K562 (cell line): ENCODE measurements around the gene PSMC3IP. TPM values are rescaled to one million over a fixed set of nuclear protein-coding genes. Genes with fewer than 3 reads are reported as not detected.

Experiments
- KDM1A ChIP-seq, 2 experiments: fragments of 450-650 bp; IDR thresholded peaks; 2 replicates each; pipeline ENCODE4 v1.6.1; 2016; ENCODE audit warnings: mild to moderate bottlenecking in 2 of 2
- MAFK ChIP-seq: IDR thresholded peaks from 2 replicates; pipeline ENCODE4 v1.6.1; 2011; ENCODE audit warnings: low read length, improper control_type of control experiment
- MAZ ChIP-seq, 2 experiments: fragments of 450-650 bp in 1 of 2; sonication (generic) in 1 of 2; formaldehyde crosslinking; IDR thresholded peaks in 1 of 2; conservative IDR thresholded peaks in 1 of 2; 2 replicates each; pipeline versions ENCODE4 v1.4.0 to v1.5.0; 2020; ENCODE audit warnings: mild to moderate bottlenecking in 1 of 2, missing genetic modification reagents in 1 of 2
- ZNF316 ChIP-seq: fragments of 450-650 bp; IDR thresholded peaks from 2 replicates; pipeline ENCODE4 v1.6.1; 2016
- ZNF436 ChIP-seq: fragments of 250-450, 450-650 bp; sonication (Bioruptor Pico); formaldehyde crosslinking; IDR thresholded peaks from 2 replicates; pipeline ENCODE4 v1.7.0; 2020; ENCODE audit warnings: mild to moderate bottlenecking
- polyA plus RNA-seq, 8 experiments: library from polyadenylated mRNA; depleted of rRNA in 4 of 8; stranded (reverse) in 5 of 8; unstranded in 3 of 8; fragments of >200 nt; fragmentation: Nextera tagmentation in 2 of 8; fragmentation: Illumina TruSeq in 1 of 8; extraction: Ambion mirVana in 2 of 8; extraction: Trizol in 1 of 8; gene quantifications; 2 replicates each; pipeline versions ENCODE4 v1.2.1 to v1.2.3, GENCODE V29; 2011 to 2014; ENCODE audit warnings: inconsistent platforms in 1 of 8, missing spikeins in 1 of 8
- total RNA-seq, 7 experiments: library from RNA; depleted of rRNA in 6 of 7; stranded (reverse); fragments of >200 nt in 6 of 7; fragmentation: Illumina TruSeq in 2 of 7; extraction: Trizol in 2 of 7; gene quantifications; 2 replicates each; pipeline versions ENCODE4 v1.2.1 to v1.2.3, GENCODE V29; 2011 to 2021; ENCODE audit warnings: low replicate concordance in 1 of 7
- TF ChIP-seq, protein P1 (sequence below), 2 experiments: fragments of 450-650 bp in 1 of 2; IDR thresholded peaks; 2 replicates each; pipeline ENCODE4 v1.6.1; 2011 to 2017; ENCODE audit warnings: low read depth in 2 of 2, antibody characterized with exemption in 1 of 2, borderline replicate concordance in 1 of 2, low read length in 1 of 2, mild to moderate bottlenecking in 1 of 2, mixed read lengths in 1 of 2; ENCODE audit not compliant: control insufficient read depth in 1 of 2
- TF ChIP-seq, protein P2 (sequence below): sonication (generic); formaldehyde crosslinking; IDR thresholded peaks from 2 replicates; pipeline ENCODE4 v1.8.1; 2023; ENCODE audit warnings: mild to moderate bottlenecking, missing genetic modification reagents
- TF ChIP-seq, protein P3 (sequence below): fragments of 150-350 bp; IDR thresholded peaks from 2 replicates; pipeline ENCODE4 v1.6.1; 2014; ENCODE audit warnings: low read depth, mild to moderate bottlenecking, low read length, borderline replicate concordance
- TF ChIP-seq, protein P4 (sequence below): fragments of 250-450 bp; sonication (Bioruptor Pico); IDR thresholded peaks from 2 replicates; pipeline ENCODE4 v1.4.0; 2020; ENCODE audit warnings: mild to moderate bottlenecking, moderate library complexity
- TF ChIP-seq, protein P5 (sequence below): fragments of 200-800 bp; sonication (Bioruptor generic); IDR thresholded peaks from 2 replicates; pipeline ENCODE4 v1.6.1; 2017; ENCODE audit warnings: missing genetic modification characterization, missing compliant biosample characterization

PSMC3IP gene
- total and polyA plus RNA-seq, 9 of the 15 experiments (the other 6 are each of a cell fraction or from before 2014, with no cell fraction given), result 13.8 to 65.6 (median 32.8) TPM

DNA sequence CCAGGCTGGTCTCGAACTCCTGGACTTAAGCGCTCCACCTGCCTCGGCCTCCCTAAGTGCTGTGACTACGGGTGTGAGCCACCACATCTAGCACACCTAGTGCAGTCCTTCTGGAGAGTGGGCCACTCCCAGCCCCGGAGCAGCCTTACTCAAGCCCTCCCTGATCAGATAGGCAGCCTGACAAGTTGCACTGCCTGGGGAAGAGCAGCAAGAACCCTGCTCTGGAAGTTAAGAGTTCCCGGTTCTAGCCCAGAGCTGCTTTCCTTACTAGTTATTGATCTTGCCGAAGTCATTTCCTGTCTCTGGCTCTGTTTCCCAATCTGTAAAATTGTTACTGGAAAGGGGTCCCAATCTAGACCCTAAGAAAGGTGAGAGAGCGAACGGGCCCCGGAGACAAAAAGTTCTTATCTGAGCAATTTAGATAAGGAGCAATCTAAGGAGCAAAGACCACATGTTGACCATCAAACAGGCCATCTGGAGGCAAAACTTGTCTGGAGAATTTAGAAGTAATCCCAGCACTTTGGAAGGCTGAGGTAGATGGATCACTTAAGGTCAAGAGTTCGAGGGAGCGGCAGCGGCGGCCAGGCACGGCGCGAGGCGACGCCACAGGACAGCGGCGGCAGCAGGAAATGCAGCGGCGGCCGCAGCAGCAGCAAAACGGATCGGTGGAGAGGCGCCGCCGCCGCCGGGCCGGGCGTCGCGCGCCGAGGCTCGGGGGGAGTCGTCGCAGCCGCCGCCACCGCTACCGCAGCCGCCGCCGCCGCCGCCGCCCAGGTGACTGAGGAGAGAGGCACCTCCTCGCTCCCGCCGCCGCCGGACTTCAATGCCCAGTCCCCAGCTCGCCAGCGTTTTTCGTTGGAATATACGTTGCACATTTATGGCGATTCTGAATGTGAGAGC lies 45.8 kb downstream of the PSMC3IP start (continued):
- TF ChIP-seq, protein P1, sequence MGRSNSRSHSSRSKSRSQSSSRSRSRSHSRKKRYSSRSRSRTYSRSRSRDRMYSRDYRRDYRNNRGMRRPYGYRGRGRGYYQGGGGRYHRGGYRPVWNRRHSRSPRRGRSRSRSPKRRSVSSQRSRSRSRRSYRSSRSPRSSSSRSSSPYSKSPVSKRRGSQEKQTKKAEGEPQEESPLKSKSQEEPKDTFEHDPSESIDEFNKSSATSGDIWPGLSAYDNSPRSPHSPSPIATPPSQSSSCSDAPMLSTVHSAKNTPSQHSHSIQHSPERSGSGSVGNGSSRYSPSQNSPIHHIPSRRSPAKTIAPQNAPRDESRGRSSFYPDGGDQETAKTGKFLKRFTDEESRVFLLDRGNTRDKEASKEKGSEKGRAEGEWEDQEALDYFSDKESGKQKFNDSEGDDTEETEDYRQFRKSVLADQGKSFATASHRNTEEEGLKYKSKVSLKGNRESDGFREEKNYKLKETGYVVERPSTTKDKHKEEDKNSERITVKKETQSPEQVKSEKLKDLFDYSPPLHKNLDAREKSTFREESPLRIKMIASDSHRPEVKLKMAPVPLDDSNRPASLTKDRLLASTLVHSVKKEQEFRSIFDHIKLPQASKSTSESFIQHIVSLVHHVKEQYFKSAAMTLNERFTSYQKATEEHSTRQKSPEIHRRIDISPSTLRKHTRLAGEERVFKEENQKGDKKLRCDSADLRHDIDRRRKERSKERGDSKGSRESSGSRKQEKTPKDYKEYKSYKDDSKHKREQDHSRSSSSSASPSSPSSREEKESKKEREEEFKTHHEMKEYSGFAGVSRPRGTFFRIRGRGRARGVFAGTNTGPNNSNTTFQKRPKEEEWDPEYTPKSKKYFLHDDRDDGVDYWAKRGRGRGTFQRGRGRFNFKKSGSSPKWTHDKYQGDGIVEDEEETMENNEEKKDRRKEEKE (IDR thresholded peaks at IDR 0.05; ENCODE audit: borderline replicate concordance in 1 of 2, control insufficient read depth in 1 of 2, low read depth in 2 of 2, low read length in 1 of 2), result no peak
- TF ChIP-seq, protein P2, sequence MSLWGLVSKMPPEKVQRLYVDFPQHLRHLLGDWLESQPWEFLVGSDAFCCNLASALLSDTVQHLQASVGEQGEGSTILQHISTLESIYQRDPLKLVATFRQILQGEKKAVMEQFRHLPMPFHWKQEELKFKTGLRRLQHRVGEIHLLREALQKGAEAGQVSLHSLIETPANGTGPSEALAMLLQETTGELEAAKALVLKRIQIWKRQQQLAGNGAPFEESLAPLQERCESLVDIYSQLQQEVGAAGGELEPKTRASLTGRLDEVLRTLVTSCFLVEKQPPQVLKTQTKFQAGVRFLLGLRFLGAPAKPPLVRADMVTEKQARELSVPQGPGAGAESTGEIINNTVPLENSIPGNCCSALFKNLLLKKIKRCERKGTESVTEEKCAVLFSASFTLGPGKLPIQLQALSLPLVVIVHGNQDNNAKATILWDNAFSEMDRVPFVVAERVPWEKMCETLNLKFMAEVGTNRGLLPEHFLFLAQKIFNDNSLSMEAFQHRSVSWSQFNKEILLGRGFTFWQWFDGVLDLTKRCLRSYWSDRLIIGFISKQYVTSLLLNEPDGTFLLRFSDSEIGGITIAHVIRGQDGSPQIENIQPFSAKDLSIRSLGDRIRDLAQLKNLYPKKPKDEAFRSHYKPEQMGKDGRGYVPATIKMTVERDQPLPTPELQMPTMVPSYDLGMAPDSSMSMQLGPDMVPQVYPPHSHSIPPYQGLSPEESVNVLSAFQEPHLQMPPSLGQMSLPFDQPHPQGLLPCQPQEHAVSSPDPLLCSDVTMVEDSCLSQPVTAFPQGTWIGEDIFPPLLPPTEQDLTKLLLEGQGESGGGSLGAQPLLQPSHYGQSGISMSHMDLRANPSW, result no peak; the same call in 1 of the 2 replicates
- TF ChIP-seq, protein P3, sequence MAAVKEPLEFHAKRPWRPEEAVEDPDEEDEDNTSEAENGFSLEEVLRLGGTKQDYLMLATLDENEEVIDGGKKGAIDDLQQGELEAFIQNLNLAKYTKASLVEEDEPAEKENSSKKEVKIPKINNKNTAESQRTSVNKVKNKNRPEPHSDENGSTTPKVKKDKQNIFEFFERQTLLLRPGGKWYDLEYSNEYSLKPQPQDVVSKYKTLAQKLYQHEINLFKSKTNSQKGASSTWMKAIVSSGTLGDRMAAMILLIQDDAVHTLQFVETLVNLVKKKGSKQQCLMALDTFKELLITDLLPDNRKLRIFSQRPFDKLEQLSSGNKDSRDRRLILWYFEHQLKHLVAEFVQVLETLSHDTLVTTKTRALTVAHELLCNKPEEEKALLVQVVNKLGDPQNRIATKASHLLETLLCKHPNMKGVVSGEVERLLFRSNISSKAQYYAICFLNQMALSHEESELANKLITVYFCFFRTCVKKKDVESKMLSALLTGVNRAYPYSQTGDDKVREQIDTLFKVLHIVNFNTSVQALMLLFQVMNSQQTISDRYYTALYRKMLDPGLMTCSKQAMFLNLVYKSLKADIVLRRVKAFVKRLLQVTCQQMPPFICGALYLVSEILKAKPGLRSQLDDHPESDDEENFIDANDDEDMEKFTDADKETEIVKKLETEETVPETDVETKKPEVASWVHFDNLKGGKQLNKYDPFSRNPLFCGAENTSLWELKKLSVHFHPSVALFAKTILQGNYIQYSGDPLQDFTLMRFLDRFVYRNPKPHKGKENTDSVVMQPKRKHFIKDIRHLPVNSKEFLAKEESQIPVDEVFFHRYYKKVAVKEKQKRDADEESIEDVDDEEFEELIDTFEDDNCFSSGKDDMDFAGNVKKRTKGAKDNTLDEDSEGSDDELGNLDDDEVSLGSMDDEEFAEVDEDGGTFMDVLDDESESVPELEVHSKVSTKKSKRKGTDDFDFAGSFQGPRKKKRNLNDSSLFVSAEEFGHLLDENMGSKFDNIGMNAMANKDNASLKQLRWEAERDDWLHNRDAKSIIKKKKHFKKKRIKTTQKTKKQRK, result no peak
- TF ChIP-seq, protein P4, sequence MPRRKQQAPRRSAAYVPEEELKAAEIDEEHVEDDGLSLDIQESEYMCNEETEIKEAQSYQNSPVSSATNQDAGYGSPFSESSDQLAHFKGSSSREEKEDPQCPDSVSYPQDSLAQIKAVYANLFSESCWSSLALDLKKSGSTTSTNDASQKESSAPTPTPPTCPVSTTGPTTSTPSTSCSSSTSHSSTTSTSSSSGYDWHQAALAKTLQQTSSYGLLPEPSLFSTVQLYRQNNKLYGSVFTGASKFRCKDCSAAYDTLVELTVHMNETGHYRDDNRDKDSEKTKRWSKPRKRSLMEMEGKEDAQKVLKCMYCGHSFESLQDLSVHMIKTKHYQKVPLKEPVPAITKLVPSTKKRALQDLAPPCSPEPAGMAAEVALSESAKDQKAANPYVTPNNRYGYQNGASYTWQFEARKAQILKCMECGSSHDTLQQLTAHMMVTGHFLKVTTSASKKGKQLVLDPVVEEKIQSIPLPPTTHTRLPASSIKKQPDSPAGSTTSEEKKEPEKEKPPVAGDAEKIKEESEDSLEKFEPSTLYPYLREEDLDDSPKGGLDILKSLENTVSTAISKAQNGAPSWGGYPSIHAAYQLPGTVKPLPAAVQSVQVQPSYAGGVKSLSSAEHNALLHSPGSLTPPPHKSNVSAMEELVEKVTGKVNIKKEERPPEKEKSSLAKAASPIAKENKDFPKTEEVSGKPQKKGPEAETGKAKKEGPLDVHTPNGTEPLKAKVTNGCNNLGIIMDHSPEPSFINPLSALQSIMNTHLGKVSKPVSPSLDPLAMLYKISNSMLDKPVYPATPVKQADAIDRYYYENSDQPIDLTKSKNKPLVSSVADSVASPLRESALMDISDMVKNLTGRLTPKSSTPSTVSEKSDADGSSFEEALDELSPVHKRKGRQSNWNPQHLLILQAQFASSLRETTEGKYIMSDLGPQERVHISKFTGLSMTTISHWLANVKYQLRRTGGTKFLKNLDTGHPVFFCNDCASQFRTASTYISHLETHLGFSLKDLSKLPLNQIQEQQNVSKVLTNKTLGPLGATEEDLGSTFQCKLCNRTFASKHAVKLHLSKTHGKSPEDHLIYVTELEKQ (CRISPR knock-in tag), result no peak
- TF ChIP-seq ZNF436 (no peak), MAFK (no peak), KDM1A (IDR thresholded peaks at IDR 0.05) (peak; percentile 70 to 77), ZNF316 (no peak), MAZ (CRISPR knock-in tag; conservative IDR thresholded peaks at IDR 0.05 in 1 of 2, IDR thresholded peaks at IDR 0.05 in 1 of 2) (0 out of 4 replicates have a peak, but pooled peaks of 1 of the 2 experiments have one; percentile 26)
- TF ChIP-seq, protein P5, sequence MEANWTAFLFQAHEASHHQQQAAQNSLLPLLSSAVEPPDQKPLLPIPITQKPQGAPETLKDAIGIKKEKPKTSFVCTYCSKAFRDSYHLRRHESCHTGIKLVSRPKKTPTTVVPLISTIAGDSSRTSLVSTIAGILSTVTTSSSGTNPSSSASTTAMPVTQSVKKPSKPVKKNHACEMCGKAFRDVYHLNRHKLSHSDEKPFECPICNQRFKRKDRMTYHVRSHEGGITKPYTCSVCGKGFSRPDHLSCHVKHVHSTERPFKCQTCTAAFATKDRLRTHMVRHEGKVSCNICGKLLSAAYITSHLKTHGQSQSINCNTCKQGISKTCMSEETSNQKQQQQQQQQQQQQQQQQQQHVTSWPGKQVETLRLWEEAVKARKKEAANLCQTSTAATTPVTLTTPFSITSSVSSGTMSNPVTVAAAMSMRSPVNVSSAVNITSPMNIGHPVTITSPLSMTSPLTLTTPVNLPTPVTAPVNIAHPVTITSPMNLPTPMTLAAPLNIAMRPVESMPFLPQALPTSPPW, result peak; percentile 62
